Neuronal stem cell (in vitro differentiated cells): ENCODE data around the gene AMBRA1.

Experiments used
- DNase-seq: peaks from one replicate; pipeline ENCODE4 v3.0.0-alpha.2; 2013; ENCODE audit warnings: low spot score
- H2AFZ ChIP-seq: one replicate; pipeline ENCODE4 v1.6.1; 2013; ENCODE audit warnings: mild to moderate bottlenecking, low read length, inconsistent platforms
- H2AK5ac ChIP-seq: 2 replicates; pipeline ENCODE4 v1.6.1; 2013; ENCODE audit warnings: low read depth, mild to moderate bottlenecking, inconsistent platforms, low read length, moderate library complexity, mixed read lengths
- H2BK120ac ChIP-seq: 2 replicates; pipeline ENCODE4 v1.6.1; 2013; ENCODE audit warnings: low read depth, mild to moderate bottlenecking, inconsistent platforms, low read length, moderate library complexity, mixed read lengths
- H2BK12ac ChIP-seq: one replicate; pipeline ENCODE4 v1.6.1; 2013; ENCODE audit warnings: low read length, inconsistent platforms
- H2BK15ac ChIP-seq: 2 replicates; pipeline ENCODE4 v1.6.1; 2013; ENCODE audit warnings: mild to moderate bottlenecking, low read length, inconsistent platforms, mixed read lengths
- H2BK5ac ChIP-seq: one replicate; pipeline ENCODE4 v1.6.1; 2013; ENCODE audit warnings: inconsistent platforms, mild to moderate bottlenecking, low read length, moderate library complexity
- H3K14ac ChIP-seq: one replicate; pipeline ENCODE4 v1.6.1; 2013; ENCODE audit warnings: low read length, inconsistent platforms
- H3K18ac ChIP-seq: 2 replicates; pipeline ENCODE4 v1.6.1; 2013; ENCODE audit warnings: low read length, inconsistent platforms
- H3K23ac ChIP-seq: 2 replicates; pipeline ENCODE4 v1.6.1; 2013; ENCODE audit warnings: low read depth, mild to moderate bottlenecking, mixed read lengths, low read length, inconsistent platforms; ENCODE audit not compliant: poor library complexity
- H3K27ac ChIP-seq: replicated peaks from 3 replicates; pipeline ENCODE4 v1.5.1; 2013; ENCODE audit warnings: low read length, inconsistent platforms
- H3K27me3 ChIP-seq, 3 experiments: 2 replicates each; pipeline ENCODE4 v1.6.1; 2013; ENCODE audit warnings: low read length in 3 of 3, mild to moderate bottlenecking in 2 of 3, inconsistent platforms in 1 of 3, low read depth in 1 of 3, mixed read lengths in 1 of 3, moderate library complexity in 1 of 3; ENCODE audit not compliant: control insufficient read depth in 3 of 3, insufficient read depth in 3 of 3
- H3K36me3 ChIP-seq, 2 donors: replicated peaks in 1 of 2; 2 replicates each; pipeline ENCODE4 v1.6.1; 2013; ENCODE audit warnings: low read length in 2 of 2; ENCODE audit not compliant: control insufficient read depth in 2 of 2, insufficient read depth in 2 of 2
- H3K4ac ChIP-seq: 2 replicates; pipeline ENCODE4 v1.6.1; 2013; ENCODE audit warnings: inconsistent platforms, mild to moderate bottlenecking, low read length, moderate library complexity
- H3K4me1 ChIP-seq, 2 donors: 1 replicate in 1 of 2; 2 replicates in 1 of 2; pipeline ENCODE4 v1.6.1; 2013; ENCODE audit warnings: low read length in 2 of 2, low read depth in 1 of 2; ENCODE audit not compliant: control insufficient read depth in 2 of 2, insufficient read depth in 1 of 2
- H3K4me2 ChIP-seq: one replicate; pipeline ENCODE4 v1.6.1; 2013; ENCODE audit warnings: mild to moderate bottlenecking, low read length, inconsistent platforms; ENCODE audit not compliant: insufficient read depth, poor library complexity, severe bottlenecking
- H3K4me3 ChIP-seq, 2 donors: 2 replicates each; pipeline ENCODE4 v1.5.1; 2013; ENCODE audit warnings: low read length in 2 of 2, mild to moderate bottlenecking in 2 of 2, inconsistent platforms in 1 of 2, moderate library complexity in 1 of 2
- H3K79me1 ChIP-seq: one replicate; pipeline ENCODE4 v1.6.1; 2013; ENCODE audit warnings: low read depth, mild to moderate bottlenecking, inconsistent platforms, low read length, moderate library complexity
- H3K9ac ChIP-seq: one replicate; pipeline ENCODE4 v1.6.1; 2013; ENCODE audit warnings: mild to moderate bottlenecking, low read depth, low read length, inconsistent platforms; ENCODE audit not compliant: poor library complexity
- H3K9me3 ChIP-seq, 2 donors: replicated peaks in 1 of 2; 2 replicates each; pipeline versions ENCODE3 to v1.6.1; 2013; ENCODE audit warnings: low read length in 2 of 2, mild to moderate bottlenecking in 2 of 2, inconsistent platforms in 1 of 2, low read depth in 1 of 2, mixed read lengths in 1 of 2, moderate library complexity in 1 of 2; ENCODE audit not compliant: control insufficient read depth in 2 of 2, insufficient read depth in 1 of 2
- H4K8ac ChIP-seq: one replicate; pipeline ENCODE4 v1.6.1; 2013; ENCODE audit warnings: low read depth, mild to moderate bottlenecking, inconsistent platforms, low read length, moderate library complexity
- H4K91ac ChIP-seq: one replicate; pipeline ENCODE4 v1.6.1; 2013; ENCODE audit warnings: low read length, low read depth, mild to moderate bottlenecking, inconsistent platforms; ENCODE audit not compliant: poor library complexity
- WGBS, 2 donors: extraction: QIAGEN DNeasy Blood & Tissue Kit; methylation state at CpG; one replicate each; pipeline ENCODE4 v1.1.7; 2013; ENCODE audit warnings: missing lambda C conversion rate in 2 of 2, mixed read lengths in 1 of 2; ENCODE audit not compliant: insufficient read length in 2 of 2, insufficient replicate concordance in 1 of 2; ENCODE audit errors: extremely low coverage in 2 of 2; 5-methylcytosine and 5-hydroxymethylcytosine counted together

AMBRA1 gene

GRCh38 chr11:46508360-46508759 is 85.5 kb downstream of the AMBRA1 start:
- no peak overlapping the region for H3K4me2 ChIP-seq
- H3K9ac ChIP-seq: no peak overlapping the region
- no peak overlapping the region for H3K4ac ChIP-seq
- no peak overlapping the region for H2AK5ac ChIP-seq
- no peak for DNase-seq
- H3K23ac ChIP-seq: no peak overlapping the region
- no peak overlapping the region for H3K4me3 ChIP-seq
- no CpG with 5 or more reads among the region's 1 CpG for WGBS, 2 donors
- peaks cover 9 to 50% of the 10 kb centered on the region in 2 donors for H3K36me3 ChIP-seq
- H3K27me3 ChIP-seq: no peaks in the 10 kb centered on the region
- no peak overlapping the region for H4K8ac ChIP-seq
- H3K18ac ChIP-seq: no peak overlapping the region
- H2AFZ ChIP-seq: no peak overlapping the region
- peaks cover 0 to 2% of the 10 kb centered on the region in 2 donors for H3K4me1 ChIP-seq
- H2BK120ac ChIP-seq: no peak overlapping the region
- no peak overlapping the region for H4K91ac ChIP-seq
- no peaks in the 10 kb centered on the region for H3K9me3 ChIP-seq
- no peak overlapping the region for H2BK15ac ChIP-seq
- no peaks in the 10 kb centered on the region for H3K79me1 ChIP-seq
- no peak overlapping the region for H3K27ac ChIP-seq
- no peak overlapping the region for H3K14ac ChIP-seq
- no peak overlapping the region for H2BK5ac ChIP-seq
- no peak overlapping the region for H2BK12ac ChIP-seq

GRCh38 chr11:46506483-46506791 is 87.4 kb downstream of the AMBRA1 start:
- Histone ChIP-seq H3K4me2 (no peak overlapping the region), H4K8ac (no peak overlapping the region), H2BK120ac (no peak overlapping the region), H3K36me3 (peaks cover 9 to 56% of the 10 kb centered on the region in 2 donors), H3K14ac (no peak overlapping the region), H3K9ac (no peak overlapping the region), H2AK5ac (no peak overlapping the region), H3K27ac (no peak overlapping the region), H2BK12ac (no peak overlapping the region), H2BK5ac (no peak overlapping the region), H3K79me1 (no peaks in the 10 kb centered on the region), H3K23ac (no peak overlapping the region), H3K27me3 (no peaks in the 10 kb centered on the region), H4K91ac (no peak overlapping the region), H3K4ac (no peak overlapping the region), H3K18ac (no peak overlapping the region), H2AFZ (no peak overlapping the region), H3K4me1 (peaks cover 0 to 2% of the 10 kb centered on the region in 2 donors), H3K9me3 (no peaks in the 10 kb centered on the region), H2BK15ac (no peak overlapping the region), H3K4me3 (no peak overlapping the region)
- no peak for DNase-seq
- WGBS, 2 donors: no CpG with 5 or more reads among the region's 2 CpGs

GRCh38 chr11:46505741-46506482 is 87.9 kb downstream of the AMBRA1 start:
- Histone ChIP-seq H3K9ac (no peak overlapping the region), H3K18ac (no peak overlapping the region), H2AK5ac (no peak overlapping the region), H2BK5ac (no peak overlapping the region), H3K27me3 (no peaks in the 10 kb centered on the region), H3K4ac (no peak overlapping the region), H2BK15ac (no peak overlapping the region), H2AFZ (no peak overlapping the region), H3K4me1 (peaks cover 0 to 2% of the 10 kb centered on the region in 2 donors), H4K8ac (no peak overlapping the region), H2BK120ac (no peak overlapping the region), H2BK12ac (no peak overlapping the region), H3K9me3 (no peaks in the 10 kb centered on the region), H3K79me1 (no peaks in the 10 kb centered on the region), H3K14ac (no peak overlapping the region), H3K27ac (no peak overlapping the region), H3K4me3 (no peak overlapping the region), H3K4me2 (no peak overlapping the region), H3K23ac (no peak overlapping the region), H3K36me3 (peaks cover 11 to 58% of the 10 kb centered on the region in 2 donors), H4K91ac (no peak overlapping the region)
- no peak for DNase-seq
- no CpG with 5 or more reads among the region's 6 CpGs for WGBS, 2 donors

GRCh38 chr11:46504817-46505613 is 88.8 kb downstream of the AMBRA1 start:
- no peak overlapping the region for H3K18ac ChIP-seq
- no peak for DNase-seq
- no peak overlapping the region for H4K91ac ChIP-seq
- no peaks in the 10 kb centered on the region for H3K9me3 ChIP-seq
- no peak overlapping the region for H4K8ac ChIP-seq
- H2AK5ac ChIP-seq: no peak overlapping the region
- H3K27me3 ChIP-seq: no peaks in the 10 kb centered on the region
- peaks cover 11 to 58% of the 10 kb centered on the region in 2 donors for H3K36me3 ChIP-seq
- no peak overlapping the region for H2BK12ac ChIP-seq
- no peak overlapping the region for H3K4me3 ChIP-seq
- no peak overlapping the region for H2BK15ac ChIP-seq
- no peak overlapping the region for H3K4ac ChIP-seq
- H3K14ac ChIP-seq: no peak overlapping the region
- H3K4me1 ChIP-seq: peaks cover 0 to 2% of the 10 kb centered on the region in 2 donors
- no peak overlapping the region for H3K23ac ChIP-seq
- H3K79me1 ChIP-seq: no peaks in the 10 kb centered on the region
- no peak overlapping the region for H3K27ac ChIP-seq
- H2AFZ ChIP-seq: no peak overlapping the region
- no peak overlapping the region for H2BK5ac ChIP-seq
- no peak overlapping the region for H3K4me2 ChIP-seq
- no peak overlapping the region for H2BK120ac ChIP-seq
- no CpG with 5 or more reads among the region's 3 CpGs for WGBS, 2 donors
- H3K9ac ChIP-seq: no peak overlapping the region
